Thoracic aorta (tissue), 2 donors: ENCODE data around the gene ZNF502. TPM values are rescaled to one million over a fixed set of nuclear protein-coding genes. Genes with fewer than 3 reads are reported as not detected.

Experiments
- ATAC-seq: fragments of 150-250 bp; one replicate; pipeline ENCODE4 v1.8.0; 2017; ENCODE audit warnings: low read depth; ENCODE audit not compliant: insufficient number of reproducible peaks, low FRiP score
- DNase-seq: peaks from one replicate; pipeline ENCODE4 v3.0.0-alpha.2; 2020; ENCODE audit warnings: low spot score
- H3K27ac ChIP-seq, 2 donors: fragments of 200-600 bp; sonication (generic); 1 replicate in 1 of 2; 2 replicates in 1 of 2; pipeline ENCODE4 v1.5.1; 2016; ENCODE audit warnings: mild to moderate bottlenecking in 2 of 2, moderate library complexity in 2 of 2
- H3K27me3 ChIP-seq: fragments of 200-600 bp; sonication (generic); replicated peaks from 2 replicates; pipeline ENCODE4 v1.6.0; 2016; ENCODE audit warnings: mild to moderate bottlenecking; ENCODE audit not compliant: insufficient read depth
- H3K36me3 ChIP-seq: fragments of 200-600 bp; sonication (generic); one replicate; pipeline ENCODE4 v1.5.1; 2016
- H3K4me1 ChIP-seq, 2 donors: fragments of 200-600 bp; sonication (generic); 1 replicate in 1 of 2; 2 replicates in 1 of 2; pipeline versions ENCODE4 v1.5.1 to v1.6.0; 2016; ENCODE audit warnings: low read depth in 2 of 2, mild to moderate bottlenecking in 1 of 2; ENCODE audit not compliant: control insufficient read depth in 1 of 2
- H3K4me3 ChIP-seq: fragments of 200-600 bp; sonication (generic); 2 replicates; pipeline ENCODE4 v1.5.1; 2016; ENCODE audit warnings: mild to moderate bottlenecking
- H3K9me3 ChIP-seq: fragments of 200-600 bp; sonication (generic); 2 replicates; pipeline ENCODE4 v1.5.1; 2016
- CTCF ChIP-seq: fragments of 200-600 bp; sonication (generic); IDR thresholded peaks from one replicate; pipeline ENCODE4 v1.5.1; 2019; ENCODE audit warnings: antibody characterized with exemption
- total RNA-seq, 2 donors: library from RNA; depleted of rRNA; stranded (reverse); fragments of >200 nt; gene quantifications; one replicate each; pipeline versions ENCODE4 v1.1.0 to v1.2.3, GENCODE V29; 2016

ZNF502 gene
- total RNA-seq, 2 donors from 2014 or later: 3.7 to 4.5 TPM

- no peaks in the 10 kb centered on the region for H3K27me3 ChIP-seq
- H3K9me3 ChIP-seq: no peaks in the 10 kb centered on the region
- H3K27ac ChIP-seq: peak overlapping the region in 1 of 2 donors; percentile 39
- TF ChIP-seq CTCF: no peak
- DNase-seq: no peak
- H3K4me1 ChIP-seq: peaks cover 5 to 13% of the 10 kb centered on the region in 2 donors
- peak overlapping the region; percentile 83 for H3K4me3 ChIP-seq
- ATAC-seq: no peak
- no peaks in the 10 kb centered on the region for H3K36me3 ChIP-seq
Measured at GRCh38 chr3:44761101-44761423, 48.6 kb downstream of the ZNF502 start.

- Histone ChIP-seq H3K9me3 (no peaks in the 10 kb centered on the region), H3K36me3 (no peaks in the 10 kb centered on the region), H3K27me3 (no peaks in the 10 kb centered on the region), H3K4me3 (peak within 1 kb of the TSS; percentile 83), H3K27ac (peak within 1 kb of the TSS in 1 of 2 donors; percentile 39), H3K4me1 (peaks cover 5 to 13% of the 10 kb centered on the region in 2 donors)
- TF ChIP-seq CTCF: no peak
- ATAC-seq (peak; percentile 98), DNase-seq (peak; percentile 72)
Measured at GRCh38 chr3:44761424-44762169, 49.1 kb downstream of the ZNF502 start, which contains the start of the genes KIAA1143 and KIF15. TSS of gene KIAA1143 (minus strand) at chr3:44761619. CDS start at chr3:44761602, 17 bp downstream. TSS of gene KIF15 (plus strand) at chr3:44761794. CDS start at chr3:44761866, 72 bp downstream.

- no peaks in the 10 kb centered on the region for H3K9me3 ChIP-seq
- no peaks in the 10 kb centered on the region for H3K27me3 ChIP-seq
- DNase-seq (no peak), ATAC-seq (no peak)
- no peak overlapping the region for H3K27ac ChIP-seq
- H3K4me3 ChIP-seq: peak overlapping the region; percentile 83
- no peaks in the 10 kb centered on the region for H3K36me3 ChIP-seq
- no peak for TF ChIP-seq CTCF
- H3K4me1 ChIP-seq: peaks cover 5 to 13% of the 10 kb centered on the region in 2 donors
Measured at GRCh38 chr3:44762170-44762677, 49.8 kb downstream of the ZNF502 start.

- Histone ChIP-seq H3K27me3 (no peaks in the 10 kb centered on the region), H3K4me3 (no peak overlapping the region), H3K9me3 (no peaks in the 10 kb centered on the region), H3K36me3 (no peaks in the 10 kb centered on the region), H3K27ac (no peak overlapping the region), H3K4me1 (peaks cover 5 to 13% of the 10 kb centered on the region in 2 donors)
- no peak for TF ChIP-seq CTCF
- no peak for DNase-seq
- no peak for ATAC-seq
Measured at GRCh38 chr3:44762690-44763089, 50.2 kb downstream of the ZNF502 start.

- no peaks in the 10 kb centered on the region for H3K9me3 ChIP-seq
- DNase-seq (no peak), ATAC-seq (no peak)
- H3K4me3 ChIP-seq: no peak overlapping the region
- TF ChIP-seq CTCF: no peak
- H3K27ac ChIP-seq: no peak overlapping the region
- H3K27me3 ChIP-seq: no peaks in the 10 kb centered on the region
- peaks cover 5 to 13% of the 10 kb centered on the region in 2 donors for H3K4me1 ChIP-seq
- no peaks in the 10 kb centered on the region for H3K36me3 ChIP-seq
Measured at GRCh38 chr3:44764248-44764647, 51.8 kb downstream of the ZNF502 start.
